OCI-LY3 (cell line): ENCODE measurements around the gene NRN1L.

Experiments
- CTCF ChIP-seq: fragments of 200-600, 300-600 bp; sonication (generic); IDR thresholded peaks from 2 replicates; pipeline ENCODE4 v1.5.1; 2014; ENCODE audit warnings: antibody characterized with exemption, low read length, low read depth
- EZH2phosphoT487 ChIP-seq: fragments of 200-600 bp; shearing (Covaris generic); IDR thresholded peaks from 2 replicates; pipeline ENCODE4 v1.6.1; 2018; ENCODE audit warnings: antibody characterized with exemption, mixed run types, low read depth

GRCh38 chr16:67883872-67884261 lies 818 bp upstream of the NRN1L start:
- peak; percentile 90 for TF ChIP-seq CTCF
- TF ChIP-seq EZH2phosphoT487: no peak
